Activated CD8-positive, alpha-beta memory T cell treated with anti-CD3 and anti-CD28 coated beads, Interleukin-2, amount 50 U/mL, for 48 hours (primary cell): ENCODE data around the gene MYO1G.

ENCODE experiments used
- DNase-seq: peaks from one replicate; pipeline ENCODE4 v3.0.0-alpha.2; 2020

MYO1G gene

DNA sequence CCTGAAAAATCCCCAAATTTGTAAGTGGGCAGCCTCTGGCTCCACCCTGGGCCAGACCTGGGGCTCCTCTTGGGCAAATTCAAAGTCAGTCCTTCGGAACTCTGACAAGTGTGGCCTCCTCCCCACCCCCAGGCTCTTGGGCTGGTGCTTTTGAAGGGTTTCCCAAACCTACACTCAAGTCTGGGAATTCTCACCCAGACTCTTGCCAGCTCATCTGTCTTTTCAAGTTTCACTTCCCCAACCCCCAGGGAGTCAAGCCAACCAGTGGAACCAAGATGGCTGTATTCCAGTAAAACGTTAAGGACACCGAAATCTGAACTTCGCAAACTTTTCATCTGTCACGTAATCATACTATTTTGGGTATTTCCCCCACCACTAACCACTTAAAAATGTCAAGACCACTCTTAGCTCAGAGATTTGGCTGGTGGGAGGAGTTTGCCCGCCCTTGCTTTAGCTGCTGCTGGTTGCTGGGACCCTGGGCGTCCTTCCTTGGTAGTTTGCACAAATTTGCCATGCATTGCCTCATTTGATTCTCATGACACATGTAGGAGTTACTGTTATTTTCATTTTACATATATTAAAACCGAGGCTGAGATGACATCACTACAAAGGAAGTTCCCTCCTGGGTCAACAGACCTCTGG lies 1.7 kb upstream of the MYO1G start:
- DNase-seq, result peak; percentile 86

DNA sequence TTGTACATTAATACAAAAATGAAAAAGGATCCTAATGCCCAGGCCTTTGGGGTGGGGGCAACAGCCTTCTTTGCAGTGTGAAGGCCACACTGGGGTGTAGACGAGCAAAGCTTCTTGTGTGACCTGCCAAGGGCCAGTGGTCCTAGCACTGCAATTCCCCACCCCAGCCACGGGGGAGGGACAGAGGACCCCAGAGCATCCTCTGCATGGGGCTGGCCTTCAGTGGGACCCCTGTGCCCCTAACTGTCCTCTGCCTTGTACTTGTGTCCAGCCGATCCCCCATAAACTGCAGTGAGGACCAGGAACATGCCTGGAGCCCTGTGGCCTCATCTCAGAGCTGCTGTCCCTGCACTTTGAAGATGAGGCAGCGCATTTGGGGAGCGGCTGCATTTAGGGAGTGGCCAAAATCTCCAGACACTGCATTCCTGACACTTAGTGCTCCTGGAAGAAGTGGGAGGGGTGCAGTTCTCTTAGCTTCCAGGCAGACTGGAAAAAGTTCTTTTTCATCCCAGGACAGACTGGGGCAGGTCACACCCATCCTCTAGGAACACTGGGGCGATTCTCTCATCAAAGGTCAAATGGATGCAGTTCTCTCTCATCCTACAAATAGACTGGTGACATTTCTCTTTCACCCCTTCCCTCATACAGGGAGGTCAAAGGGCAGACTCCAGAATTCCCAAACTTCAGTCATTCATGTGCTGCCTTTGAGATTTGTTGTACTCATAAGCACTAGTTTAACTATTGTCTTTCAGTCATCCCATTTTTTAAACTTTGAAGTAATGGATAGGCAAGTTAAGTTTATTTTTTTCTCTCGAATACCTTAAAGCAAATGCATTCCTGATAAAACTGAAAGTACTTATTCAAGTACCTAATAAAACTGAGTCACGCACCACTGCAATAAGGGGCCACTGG lies 922 bp upstream of the MYO1G start:
- DNase-seq, result peak; percentile 76

DNA sequence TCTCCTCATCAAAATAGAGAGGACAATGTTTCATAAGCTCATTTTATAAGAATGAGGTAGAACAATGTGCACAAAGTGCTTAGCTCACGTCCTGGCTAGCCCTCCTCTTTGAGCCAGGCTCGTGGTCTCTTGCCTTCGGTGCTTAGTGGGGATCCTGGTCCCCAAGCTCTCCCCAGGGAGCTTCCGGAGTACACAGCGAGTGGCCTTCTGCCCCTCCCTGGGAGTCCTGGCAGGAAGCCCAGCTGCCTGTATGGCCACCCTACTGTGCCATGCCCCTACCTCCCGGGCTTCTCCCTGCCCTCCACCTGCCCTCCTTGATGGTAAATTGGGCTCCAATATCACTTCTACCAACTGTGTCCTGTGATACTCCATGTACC lies 868 bp downstream of the MYO1G start:
- DNase-seq, result peak; percentile 79

DNA sequence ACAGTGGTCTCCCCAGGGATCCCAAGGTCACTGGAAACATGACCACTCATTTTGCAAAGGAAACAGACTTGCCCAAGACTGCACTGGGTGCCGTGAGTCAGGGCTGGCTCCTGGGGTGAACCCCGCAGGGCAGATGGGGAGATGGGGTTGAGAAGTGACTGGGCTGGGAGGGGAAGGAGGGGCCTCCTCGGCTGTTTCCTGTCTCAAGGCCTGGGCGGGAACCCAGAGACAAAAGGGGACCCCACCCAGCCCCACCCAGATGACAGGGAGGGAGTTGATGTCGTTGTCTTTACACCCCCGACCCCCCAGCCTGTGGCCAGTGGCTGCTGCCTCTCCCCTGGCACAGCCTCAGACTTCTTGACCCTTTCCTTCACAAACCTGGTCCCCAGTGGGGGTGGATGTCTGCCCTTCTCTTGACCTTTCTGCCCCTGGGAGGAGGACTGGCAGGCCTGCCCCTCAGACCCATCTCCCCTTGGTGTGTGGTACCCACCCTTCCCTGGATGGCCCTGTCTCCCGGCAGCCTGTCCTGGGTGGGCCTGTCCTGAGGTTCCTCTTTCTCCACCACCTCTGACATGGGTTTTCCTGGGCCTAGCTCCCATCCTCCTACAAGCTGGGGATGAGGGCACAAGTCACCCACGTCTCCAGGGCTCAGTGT lies 1.4 kb downstream of the MYO1G start:
- DNase-seq, result peak; percentile 90

DNA sequence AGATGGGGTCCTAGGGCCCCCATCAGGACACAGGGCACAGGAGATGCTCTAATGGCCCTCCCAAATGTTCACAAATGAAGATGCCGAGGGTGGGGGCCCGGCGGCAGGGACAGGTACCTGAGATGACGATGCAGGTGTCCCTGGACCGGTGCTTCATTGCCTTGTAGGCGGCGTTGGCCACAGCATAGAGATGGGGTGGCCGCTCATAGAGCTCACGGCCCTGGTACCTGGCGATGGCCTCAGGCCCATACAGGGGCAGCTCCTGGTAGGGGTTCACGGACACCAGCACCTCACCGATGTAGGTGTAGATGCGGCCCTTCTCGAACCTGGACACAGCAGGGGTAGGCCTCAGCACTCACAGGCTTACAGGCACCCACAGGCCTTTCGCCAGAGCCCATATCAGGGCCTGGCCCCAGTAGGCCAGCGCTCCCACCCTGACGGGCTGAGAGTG lies 2.0 kb downstream of the MYO1G start:
- DNase-seq, result no peak

DNA sequence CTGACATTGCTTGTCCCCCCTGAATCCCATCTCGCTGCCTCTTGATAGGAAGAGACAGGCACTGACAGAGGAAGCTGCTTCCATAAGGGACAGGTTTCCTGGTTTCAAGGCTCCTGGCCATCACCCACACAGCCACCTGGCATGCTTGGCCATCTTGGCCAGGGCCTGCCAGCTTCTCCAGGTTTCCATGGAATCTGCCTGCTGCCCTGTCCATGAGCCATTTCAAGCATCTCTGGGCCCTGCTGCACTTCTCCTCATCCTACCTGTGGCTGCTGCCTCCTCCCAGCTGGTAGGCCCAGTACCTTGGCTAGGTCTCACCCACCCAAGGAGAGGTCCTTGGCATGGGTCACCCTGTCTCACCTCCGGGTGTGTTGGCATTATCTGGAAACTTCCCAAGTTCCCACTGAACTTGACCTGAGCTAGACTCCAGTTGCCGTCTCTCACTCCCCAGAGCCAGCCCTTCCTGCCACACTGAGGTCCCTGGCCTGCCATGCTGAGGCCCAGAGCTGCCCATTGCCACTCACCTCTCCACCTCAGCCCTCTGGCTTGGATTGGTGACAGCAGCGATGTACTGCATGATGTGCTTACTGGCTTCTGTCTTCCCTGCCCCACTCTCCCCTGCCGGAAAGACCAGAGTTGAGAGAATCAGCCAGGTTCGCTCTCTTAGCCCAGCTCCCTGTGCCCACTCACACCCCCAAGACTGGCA lies 2.6 kb downstream of the MYO1G start:
- peak; percentile 54 for DNase-seq

DNA sequence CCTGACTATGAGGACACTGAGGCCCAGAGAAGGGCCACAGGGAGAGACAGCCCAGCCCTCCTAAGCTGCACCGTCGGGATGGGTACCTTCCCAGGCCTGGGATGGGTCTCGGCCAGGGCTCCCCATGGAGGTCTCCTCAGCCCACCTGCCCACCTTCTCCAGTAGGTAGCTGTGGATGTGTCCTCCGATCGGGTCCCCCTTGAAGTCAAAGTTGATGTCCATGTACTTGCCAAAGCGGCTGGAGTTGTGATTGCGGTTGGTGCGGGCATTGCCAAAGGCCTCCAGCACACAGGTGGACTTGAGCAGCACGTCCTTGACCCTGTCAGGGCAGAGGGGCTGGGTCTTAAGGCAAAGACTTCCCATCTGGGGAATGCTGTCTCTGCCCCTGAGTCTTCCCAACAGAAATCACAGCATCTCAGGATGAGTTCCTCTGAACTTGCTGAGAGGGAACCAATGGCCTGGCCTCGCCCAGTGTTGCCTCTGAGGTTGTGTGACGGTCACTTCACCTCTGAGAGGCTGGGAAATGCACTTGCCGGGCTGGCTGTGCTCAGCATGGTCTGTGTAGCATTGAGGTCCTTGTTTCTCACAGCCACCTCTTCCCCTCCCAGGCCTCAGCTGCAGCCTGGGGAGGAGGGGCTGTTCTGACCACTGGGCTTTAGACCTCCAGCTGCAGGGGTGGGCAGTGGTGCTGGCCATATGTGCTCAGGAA lies 3.3 kb downstream of the MYO1G start:
- no peak for DNase-seq

DNA sequence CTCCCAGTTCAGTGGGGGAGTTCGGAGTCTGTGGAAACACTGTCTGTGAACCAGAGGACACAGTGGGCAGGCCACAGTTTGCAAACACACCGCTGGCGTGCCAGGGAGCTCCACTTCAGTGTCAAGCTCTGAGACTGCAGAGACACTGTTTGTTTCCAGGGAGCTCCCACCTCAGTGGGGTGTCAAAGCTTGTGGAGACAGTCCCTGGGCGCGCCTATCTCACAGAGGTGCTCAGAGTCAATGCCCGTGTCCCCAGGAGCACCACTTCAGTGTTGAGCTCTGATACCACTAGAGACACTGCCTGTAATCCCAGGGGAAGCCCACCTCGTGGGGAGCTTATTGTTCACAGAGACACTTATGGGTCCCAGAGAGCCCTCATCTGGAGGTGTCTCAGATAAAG lies 4.3 kb downstream of the MYO1G start:
- DNase-seq, result no peak

DNA sequence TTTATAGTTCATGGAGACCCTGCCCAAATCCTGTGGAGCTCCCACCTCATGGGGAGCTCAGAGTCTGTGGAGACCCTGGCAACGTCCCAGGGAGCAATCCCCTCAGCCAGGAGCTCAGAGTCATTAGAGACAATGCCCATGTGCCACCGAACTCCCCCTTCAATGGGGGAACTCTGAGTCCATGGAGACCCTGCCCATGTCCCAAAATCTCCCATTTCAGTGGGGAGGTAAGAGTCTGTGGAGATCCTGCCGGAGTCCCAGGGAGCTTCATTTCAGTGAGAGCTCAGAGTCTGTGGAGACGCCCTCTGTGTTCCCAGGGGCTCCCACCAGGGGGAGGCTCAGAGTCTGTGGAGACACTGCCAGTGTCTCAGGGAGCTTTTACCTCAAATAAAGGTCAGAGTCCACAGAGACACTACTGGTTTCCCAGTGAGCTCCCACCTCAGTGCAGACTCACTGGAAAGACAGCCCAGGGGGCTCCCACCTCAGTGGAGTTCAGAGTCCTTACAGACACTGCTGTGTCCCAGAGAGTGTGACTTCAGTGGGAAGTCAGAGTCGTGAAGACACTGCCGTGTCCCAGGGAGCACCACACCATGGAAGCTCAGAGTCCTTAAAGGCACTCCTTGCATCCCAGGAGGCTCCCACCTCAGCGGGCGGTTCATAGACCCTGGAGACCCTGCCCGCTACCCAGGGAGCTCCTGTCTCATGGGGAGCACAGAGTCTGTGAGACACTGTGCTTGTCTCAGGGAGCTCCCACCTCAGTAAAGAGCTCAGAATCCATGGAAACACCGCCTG lies 5.0 kb downstream of the MYO1G start:
- DNase-seq, result peak; percentile 71

DNA sequence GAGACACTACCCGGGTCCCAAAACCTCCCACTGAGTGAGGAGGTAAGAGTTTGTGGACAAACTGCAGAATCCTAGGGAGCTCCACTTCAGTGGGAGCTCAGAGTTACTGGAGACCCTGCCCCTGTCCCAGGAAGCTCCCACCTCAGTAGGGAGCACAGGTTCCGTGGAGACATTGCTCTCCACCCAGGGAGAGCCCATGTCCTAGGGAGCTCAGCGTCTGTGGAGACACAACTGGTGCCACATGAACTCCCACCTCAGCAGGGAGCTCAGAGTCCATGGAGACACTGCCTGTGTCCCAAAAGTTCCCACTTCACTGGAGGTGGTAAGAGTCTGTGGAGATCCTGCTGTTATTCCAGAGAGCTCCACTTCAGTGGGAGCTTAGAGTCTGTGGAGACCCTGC lies 6.3 kb downstream of the MYO1G start:
- no peak for DNase-seq

DNA sequence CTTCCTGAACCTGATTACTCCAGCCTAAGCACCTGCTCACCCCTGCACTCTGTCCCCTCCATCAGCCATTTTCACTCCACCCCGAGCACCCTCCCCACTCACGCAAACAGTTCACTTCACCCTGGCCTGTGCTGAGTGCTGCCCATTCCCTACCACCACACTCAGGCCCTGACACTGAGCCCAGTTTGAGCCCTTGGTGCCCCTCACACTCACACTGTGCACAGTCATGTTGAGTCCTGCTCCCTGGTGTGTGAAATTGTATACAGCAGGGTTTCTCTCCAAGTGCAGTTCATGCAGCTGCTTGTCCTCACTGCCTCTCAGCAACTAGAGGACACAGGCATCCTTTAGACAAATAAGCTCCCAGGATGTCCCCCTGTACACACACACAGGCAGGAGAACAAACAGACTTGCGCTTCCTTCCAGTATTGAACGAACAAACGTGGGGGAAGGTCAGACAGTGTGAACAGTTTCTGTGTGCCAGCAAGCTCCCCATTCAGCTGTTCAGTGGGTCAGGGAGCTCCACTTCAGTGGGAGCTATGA lies 6.8 kb downstream of the MYO1G start:
- no peak for DNase-seq

DNA sequence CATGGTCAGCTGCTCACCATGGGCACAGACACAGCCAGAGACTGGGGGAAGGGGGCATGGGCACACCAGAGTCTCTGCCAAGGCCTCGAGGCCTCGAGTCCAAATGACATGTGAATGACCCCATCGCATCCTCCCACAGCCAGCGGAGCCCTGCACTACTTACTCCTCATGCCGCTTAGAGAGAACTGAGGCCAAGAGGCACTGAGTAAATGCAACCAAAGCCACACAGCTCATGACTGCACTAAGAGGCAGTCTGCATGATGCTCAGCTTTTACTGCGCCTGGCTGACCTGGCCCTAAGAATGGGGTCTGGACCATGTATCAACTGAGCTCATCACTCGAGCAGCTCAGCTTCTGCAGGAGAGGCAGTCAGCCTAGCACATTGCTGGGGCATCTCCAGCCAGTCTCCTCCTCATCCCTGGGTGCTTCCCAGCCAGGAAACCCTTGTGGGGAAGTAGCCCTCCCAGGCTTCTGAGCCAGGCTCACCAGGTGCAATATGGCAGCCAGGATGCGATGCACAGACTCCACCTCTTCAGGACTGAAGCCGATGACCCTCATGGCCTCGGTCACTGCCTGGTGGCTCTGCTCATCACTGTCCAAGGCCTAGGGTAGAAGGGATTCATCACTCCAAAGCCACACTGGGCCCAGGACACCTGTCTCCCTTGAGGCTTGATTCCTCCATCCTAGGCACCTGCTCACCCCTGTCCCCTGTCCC lies 7.5 kb downstream of the MYO1G start:
- peak; percentile 57 for DNase-seq

DNA sequence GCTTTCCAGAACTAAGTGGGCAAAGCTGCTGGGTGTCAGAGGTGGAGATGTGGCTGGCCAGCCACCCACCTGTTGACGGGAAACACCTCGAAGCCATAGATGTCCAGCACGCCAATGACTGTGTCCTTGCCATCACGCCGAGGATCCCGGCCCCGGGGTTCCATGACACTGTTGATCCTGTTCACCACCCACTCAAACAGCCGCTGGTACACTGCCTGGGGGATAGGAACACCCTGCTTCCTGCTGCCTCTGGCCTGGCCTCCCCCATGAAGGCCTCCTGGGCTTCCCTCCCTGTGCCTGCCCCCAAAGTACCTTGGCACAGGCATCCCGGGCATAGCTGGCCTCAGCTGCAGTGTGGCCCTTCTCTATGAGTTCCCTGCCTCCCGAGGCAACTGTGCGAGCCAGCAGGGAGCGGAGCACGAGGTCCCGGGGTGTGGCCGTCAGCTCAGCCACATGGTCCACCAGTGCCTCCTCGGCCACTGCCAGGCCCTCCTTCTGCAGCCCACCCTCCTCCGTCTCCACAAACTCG lies 8.2 kb downstream of the MYO1G start:
- DNase-seq, result peak; percentile 56

DNA sequence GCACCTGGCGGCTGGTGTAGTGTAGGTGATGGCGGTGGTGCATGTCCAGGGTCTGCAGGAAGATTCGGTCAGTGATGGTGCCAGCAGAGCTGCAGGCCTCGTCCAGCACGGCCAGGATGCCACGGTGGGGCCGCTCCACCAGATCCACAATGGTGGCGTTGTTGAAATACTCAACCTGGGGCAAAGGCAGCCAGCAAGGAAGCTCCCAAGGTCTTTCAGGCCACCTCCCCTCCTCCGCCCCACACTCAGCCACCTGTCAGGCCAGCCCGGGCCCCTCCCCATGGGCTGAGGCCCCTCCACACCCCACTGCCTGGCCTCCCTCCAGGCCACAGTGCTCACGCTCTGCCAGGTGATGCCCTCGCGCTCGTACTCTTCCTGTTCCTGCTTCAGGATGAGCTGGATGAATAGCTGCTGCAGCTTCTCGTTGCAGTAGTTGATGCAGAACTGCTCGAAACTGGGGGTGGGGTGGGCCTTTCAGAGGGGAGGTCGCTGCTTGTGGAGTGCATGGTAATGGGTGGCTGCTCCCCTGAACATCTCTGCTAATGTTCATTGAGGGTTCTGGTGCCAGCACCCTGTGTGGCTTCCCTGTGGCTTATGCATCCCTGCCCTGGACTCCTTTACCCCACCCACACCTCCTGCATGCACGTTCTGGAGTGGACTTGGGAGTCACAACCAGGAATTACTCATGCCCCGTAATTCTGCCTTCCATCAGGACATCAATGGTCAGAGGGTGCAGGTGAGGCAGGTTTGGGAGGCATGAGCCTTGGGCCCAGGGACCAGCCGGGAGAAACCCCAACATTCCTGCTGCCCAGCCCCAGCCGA lies 8.9 kb downstream of the MYO1G start:
- DNase-seq, result peak; percentile 58

DNA sequence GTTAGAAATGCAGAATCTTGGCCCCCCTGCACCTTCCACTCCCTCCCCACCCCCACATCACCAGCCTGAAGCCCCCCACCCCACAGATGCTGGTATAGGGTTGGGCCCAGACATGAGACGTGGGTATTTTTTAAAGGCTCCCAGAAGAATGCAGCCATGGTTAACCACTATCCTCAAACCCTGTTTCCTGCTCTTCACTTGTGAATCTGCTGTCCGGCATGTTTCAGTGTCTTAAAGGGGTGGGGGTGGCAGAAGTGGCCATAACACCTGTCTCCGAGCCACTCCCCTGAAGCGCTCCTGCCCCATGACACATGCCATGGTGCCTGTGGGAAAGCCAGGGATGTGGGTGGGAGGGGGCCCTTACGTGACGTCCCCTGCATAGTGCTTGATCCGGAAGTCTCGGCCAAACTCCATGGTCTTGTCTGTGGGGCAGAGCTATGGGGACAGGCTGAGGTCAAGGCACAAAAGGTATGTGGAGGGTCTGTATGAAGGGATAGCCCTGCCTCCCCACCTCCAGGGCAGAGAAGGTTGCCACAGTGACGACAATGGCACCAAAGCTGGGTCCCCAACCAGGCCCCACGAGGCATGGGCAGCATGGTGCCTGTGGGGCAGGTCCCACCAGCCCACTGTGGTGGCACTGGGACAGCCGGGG lies 9.6 kb downstream of the MYO1G start:
- DNase-seq, result peak; percentile 50

DNA sequence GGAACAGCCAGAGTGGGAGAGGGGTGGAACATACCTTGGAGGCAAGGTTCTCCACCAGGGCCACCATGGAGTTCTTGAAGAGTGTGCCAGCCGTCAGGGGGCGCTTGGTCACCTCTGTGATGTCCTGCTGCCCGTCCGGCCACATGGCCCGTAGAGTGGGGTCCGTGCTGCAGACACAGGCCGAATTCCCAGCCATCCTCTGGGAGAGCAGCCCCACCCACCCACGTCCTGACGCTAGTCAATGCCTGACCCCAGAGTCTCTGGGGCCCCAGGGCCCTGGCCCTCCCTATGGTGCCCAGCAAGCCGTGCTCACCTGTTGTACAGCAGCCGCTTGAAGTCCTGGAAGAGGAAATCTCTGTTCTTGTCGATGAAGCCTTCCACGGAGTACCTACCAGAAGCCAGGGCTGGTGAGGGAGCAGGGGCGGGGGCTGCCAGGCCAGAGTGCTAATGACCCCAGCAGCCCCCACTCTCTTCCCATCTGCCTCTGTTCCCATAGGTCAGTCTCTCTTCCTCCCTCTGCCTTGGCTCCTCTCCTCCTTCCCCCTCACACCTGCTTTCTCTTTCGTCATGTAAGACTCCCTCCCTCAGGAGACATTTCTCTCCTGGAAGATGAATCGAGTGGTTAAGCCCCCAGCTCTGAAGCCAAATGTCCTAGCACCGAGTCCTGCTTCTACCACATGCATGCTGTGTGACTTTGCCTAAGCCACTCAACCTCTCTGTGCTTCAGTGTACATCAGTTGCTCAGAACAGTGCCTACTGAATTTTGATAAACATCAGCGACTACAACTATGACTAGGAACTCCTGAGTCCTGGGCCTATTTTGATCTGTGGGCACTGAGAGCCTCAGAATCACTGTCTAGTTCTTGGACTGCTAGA lies 11.0 kb downstream of the MYO1G start:
- DNase-seq, result peak; percentile 53

DNA sequence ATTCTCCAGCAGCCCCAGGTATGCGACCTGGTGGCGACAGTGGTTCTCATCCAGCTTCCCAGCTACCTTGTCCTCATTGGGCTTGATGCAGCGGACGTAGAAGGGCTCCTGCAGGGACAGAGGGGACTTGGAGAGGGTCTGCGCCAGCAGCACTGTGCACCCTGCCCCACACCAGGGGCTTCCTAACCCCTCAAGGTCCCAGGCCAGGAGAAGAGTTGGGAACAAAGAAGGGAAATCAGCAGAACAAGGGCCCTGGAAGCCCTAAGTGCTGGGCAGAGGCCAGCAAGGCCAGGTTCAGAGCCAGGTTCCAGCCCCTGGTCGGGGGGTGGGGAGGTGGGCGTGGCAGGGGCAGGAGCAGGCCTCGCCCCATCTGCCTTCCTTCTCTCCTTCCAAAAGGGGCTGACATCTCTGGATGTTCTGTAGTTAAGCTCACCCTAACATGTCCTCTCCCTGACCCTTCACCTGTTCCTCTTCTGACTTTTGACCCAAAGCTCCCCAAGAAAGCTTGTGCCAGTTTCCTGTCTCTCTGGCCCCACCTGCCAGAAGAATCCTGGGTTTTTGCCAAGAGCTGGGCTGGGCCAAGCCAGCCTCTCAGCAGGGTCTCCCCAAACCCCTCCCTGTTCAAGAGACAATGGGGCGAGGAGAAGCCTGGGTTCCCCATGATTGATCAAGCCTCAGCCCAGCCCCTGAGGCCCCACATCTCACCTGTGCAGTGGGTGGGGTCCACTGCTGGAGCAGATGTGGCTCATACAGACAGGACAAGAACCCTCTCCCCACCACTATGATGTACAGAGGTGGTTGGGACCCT lies 11.9 kb downstream of the MYO1G start:
- no peak for DNase-seq
